H1 (cell line): ENCODE measurements around the gene KCNJ12. TPM values are rescaled to one million over a fixed set of nuclear protein-coding genes. Genes with fewer than 3 reads are reported as not detected.

Source experiments
- CTCF ChIA-PET: fragments of 300-600 bp; sonication (Branson Sonifier 250); formaldehyde crosslinking; loops from one replicate; lab custom pipeline; 2021; ENCODE audit not compliant: partially characterized antibody; lab: Charles Lee
- POLR2A ChIA-PET: fragments of 300-600 bp; sonication (Branson Sonifier 250); formaldehyde crosslinking; loops from one replicate; lab custom pipeline; 2021; ENCODE audit warnings: inconsistent platforms; ENCODE audit not compliant: partially characterized antibody; lab: Charles Lee
- DNase-seq, 2 experiments: peaks; one replicate each; pipeline versions ENCODE4 v3.0.0 to v3.0.0-alpha.2; 2010 to 2022; ENCODE audit warnings: low spot score in 2 of 2, low read depth in 1 of 2, mixed read lengths in 1 of 2
- FAIRE-seq: peaks from 2 replicates; lab custom pipeline; 2011; peaks lifted over from hg19 to GRCh38; lab: Jason Lieb, UNC
- H2AFZ ChIP-seq: 2 replicates; pipeline ENCODE4 v1.8.1; 2012; ENCODE audit warnings: low read length, inconsistent platforms
- H2AK5ac ChIP-seq: 2 replicates; pipeline ENCODE4 v1.6.1; 2013; ENCODE audit warnings: low read depth, low read length
- H2BK120ac ChIP-seq: replicated peaks from 2 replicates; pipeline ENCODE3; 2013; ENCODE audit warnings: low read depth, low read length, inconsistent platforms
- H2BK12ac ChIP-seq: 2 replicates; pipeline ENCODE4 v1.6.1; 2013; ENCODE audit warnings: low read depth, low read length
- H2BK15ac ChIP-seq: 2 replicates; pipeline ENCODE4 v1.6.1; 2013; ENCODE audit warnings: low read length
- H2BK20ac ChIP-seq: 2 replicates; pipeline ENCODE4 v1.6.1; 2013; ENCODE audit warnings: low read length
- H2BK5ac ChIP-seq: 2 replicates; pipeline ENCODE4 v1.6.1; 2013; ENCODE audit warnings: low read depth, low read length
- H3K14ac ChIP-seq: 2 replicates; pipeline ENCODE4 v1.6.1; 2013; ENCODE audit warnings: inconsistent platforms; ENCODE audit not compliant: insufficient read length
- H3K18ac ChIP-seq: 2 replicates; pipeline ENCODE4 v1.6.1; 2013; ENCODE audit warnings: low read length; ENCODE audit errors: extremely low read depth
- H3K23ac ChIP-seq: 2 replicates; pipeline ENCODE4 v1.6.1; 2013; ENCODE audit warnings: inconsistent platforms; ENCODE audit not compliant: insufficient read length
- H3K23me2 ChIP-seq: 2 replicates; pipeline ENCODE4 v1.6.1; 2013; ENCODE audit warnings: low read depth, low read length
- H3K27ac ChIP-seq: 2 replicates; pipeline ENCODE4 v1.6.1; 2011; ENCODE audit warnings: low read depth, low read length, inconsistent platforms
- H3K27me3 ChIP-seq, 4 experiments: replicated peaks in 1 of 4; 1 replicate in 1 of 4; 2 replicates in 3 of 4; pipeline versions ENCODE4 v1.6.1 to v1.8.1; 2011 to 2013; ENCODE audit warnings: low read length in 3 of 4, mild to moderate bottlenecking in 3 of 4, inconsistent platforms in 2 of 4, mixed read lengths in 2 of 4, moderate library complexity in 1 of 4; ENCODE audit not compliant: control insufficient read depth in 3 of 4, insufficient read depth in 3 of 4; ENCODE audit errors: extremely low read depth in 1 of 4
- H3K36me3 ChIP-seq, 4 experiments: 2 replicates each; pipeline versions ENCODE4 v1.6.1 to v1.8.1; 2011 to 2013; ENCODE audit warnings: mild to moderate bottlenecking in 4 of 4, low read length in 3 of 4, moderate library complexity in 2 of 4, control low read depth in 1 of 4, inconsistent platforms in 1 of 4; ENCODE audit not compliant: insufficient read depth in 4 of 4, control insufficient read depth in 2 of 4
- H3K4ac ChIP-seq: replicated peaks from 2 replicates; pipeline ENCODE3; 2013; ENCODE audit warnings: low read length, low read depth, mixed read lengths, inconsistent platforms; ENCODE audit not compliant: insufficient read length
- H3K4me1 ChIP-seq, 4 experiments: replicated peaks in 1 of 4; 1 replicate in 1 of 4; 2 replicates in 3 of 4; pipeline versions ENCODE4 v1.6.1 to v1.8.1; 2011 to 2013; ENCODE audit warnings: low read length in 3 of 4, inconsistent platforms in 2 of 4, mixed read lengths in 1 of 4; ENCODE audit not compliant: insufficient read depth in 4 of 4, control insufficient read depth in 3 of 4
- H3K4me2 ChIP-seq, 2 experiments: 2 replicates each; pipeline versions ENCODE4 v1.6.1 to v1.8.1; 2011 to 2013; ENCODE audit warnings: low read depth in 2 of 2, low read length in 2 of 2, control low read depth in 1 of 2, inconsistent platforms in 1 of 2, mild to moderate bottlenecking in 1 of 2; ENCODE audit not compliant: insufficient read depth in 1 of 2
- H3K4me3 ChIP-seq, 4 experiments: fragments of 200-600, 300-600 bp in 1 of 4; sonication (generic), shearing (Covaris generic), sonication (Bioruptor Twin) in 1 of 4; 2 replicates each; pipeline versions ENCODE4 v1.5.1 to v1.8.1; 2011 to 2016; ENCODE audit warnings: low read length in 4 of 4, low read depth in 3 of 4, control low read depth in 2 of 4, inconsistent platforms in 2 of 4, mild to moderate bottlenecking in 2 of 4, mixed read lengths in 1 of 4, moderate library complexity in 1 of 4; ENCODE audit not compliant: insufficient read depth in 2 of 4; ENCODE audit errors: extremely low read depth in 1 of 4
- H3K56ac ChIP-seq: replicated peaks from 2 replicates; pipeline ENCODE3; 2013; ENCODE audit warnings: low read depth, mild to moderate bottlenecking, mixed read lengths, low read length, inconsistent platforms; ENCODE audit not compliant: insufficient read length
- H3K79me1 ChIP-seq: 2 replicates; pipeline ENCODE4 v1.6.1; 2013; ENCODE audit warnings: low read depth, low read length, control low read depth
- H3K79me2 ChIP-seq, 2 experiments: 2 replicates each; pipeline versions ENCODE4 v1.6.1 to v1.8.1; 2012 to 2013; ENCODE audit warnings: low read length in 2 of 2, mild to moderate bottlenecking in 2 of 2, inconsistent platforms in 1 of 2; ENCODE audit not compliant: insufficient read depth in 2 of 2, control insufficient read depth in 1 of 2
- H3K9ac ChIP-seq, 4 experiments: replicated peaks in 1 of 4; 1 replicate in 1 of 4; 2 replicates in 3 of 4; pipeline versions ENCODE4 v1.6.1 to v1.8.1; 2011 to 2013; ENCODE audit warnings: low read depth in 3 of 4, low read length in 3 of 4, control low read depth in 2 of 4, mild to moderate bottlenecking in 2 of 4, moderate library complexity in 2 of 4, inconsistent platforms in 1 of 4; ENCODE audit errors: extremely low read depth in 1 of 4
- H3K9me3 ChIP-seq, 2 experiments: 2 replicates each; pipeline versions ENCODE4 v1.6.1 to v1.8.1; 2012 to 2013; ENCODE audit warnings: mild to moderate bottlenecking in 2 of 2, moderate library complexity in 2 of 2, control low read depth in 1 of 2, inconsistent platforms in 1 of 2, low read depth in 1 of 2, low read length in 1 of 2, mixed read lengths in 1 of 2; ENCODE audit not compliant: insufficient read depth in 2 of 2
- H4K20me1 ChIP-seq, 2 experiments: replicated peaks in 1 of 2; 2 replicates each; pipeline versions ENCODE3 to v1.8.1; 2011 to 2013; ENCODE audit warnings: inconsistent platforms in 2 of 2, low read length in 2 of 2, mild to moderate bottlenecking in 1 of 2; ENCODE audit not compliant: insufficient read depth in 2 of 2, control insufficient read depth in 1 of 2
- H4K5ac ChIP-seq: 2 replicates; pipeline ENCODE4 v1.6.1; 2013; ENCODE audit warnings: low read length, low read depth, mixed read lengths, inconsistent platforms; ENCODE audit not compliant: insufficient read length
- H4K8ac ChIP-seq: 2 replicates; pipeline ENCODE4 v1.8.0; 2013; ENCODE audit warnings: mild to moderate bottlenecking, moderate library complexity, low read length, inconsistent platforms; ENCODE audit not compliant: insufficient read depth; ENCODE audit errors: extremely low read depth
- H4K91ac ChIP-seq: replicated peaks from 2 replicates; pipeline ENCODE3; 2013; ENCODE audit warnings: low read length, mixed read lengths, inconsistent platforms; ENCODE audit not compliant: insufficient read length
- KDM4A ChIP-seq: IDR thresholded peaks from one replicate; pipeline ENCODE4 v1.7.1; 2012; ENCODE audit warnings: low read depth, mild to moderate bottlenecking, moderate library complexity, low read length, inconsistent platforms; ENCODE audit not compliant: severe bottlenecking
- SP4 ChIP-seq: IDR thresholded peaks from 2 replicates; pipeline ENCODE4 v1.6.1; 2012; ENCODE audit warnings: low read length, inconsistent platforms
- WGBS, 2 experiments: shearing (Covaris generic) in 1 of 2; methylation state at CpG; one replicate each; pipeline versions ENCODE4 v1.1.6 to v1.1.7; 2013 to 2015; ENCODE audit warnings: low lambda C conversion rate in 2 of 2, mixed read lengths in 2 of 2, inconsistent platforms in 1 of 2, low coverage in 1 of 2, missing lambda C conversion rate in 1 of 2; ENCODE audit not compliant: insufficient replicate concordance in 2 of 2, insufficient coverage in 1 of 2, insufficient read length in 1 of 2; ENCODE audit errors: extremely low coverage in 1 of 2, missing lambda C conversion rate in 1 of 2; 5-methylcytosine and 5-hydroxymethylcytosine counted together
- polyA plus RNA-seq, 7 experiments: library from polyadenylated mRNA; depleted of rRNA in 3 of 7; stranded (reverse) in 5 of 7; unstranded in 2 of 7; fragments of >200 nt in 5 of 7; fragments of 200-250 nt in 2 of 7; gene quantifications; 1 replicate in 5 of 7; 2 replicates in 1 of 7; 4 replicates in 1 of 7; pipeline versions ENCODE4 v1.2.1 to v1.2.3, GENCODE V29; 2011 to 2013; ENCODE audit warnings: missing spikeins in 2 of 7, mixed read lengths in 2 of 7
- total RNA-seq: library from RNA; stranded (reverse); fragmentation: NEBNext Ultra II Directional; extraction: Animal tissue kit (Norgen Biotek cat#: 25700); gene quantifications from 2 replicates; pipeline ENCODE4 v1.2.1, GENCODE V29; 2021

KCNJ12 gene
- total and polyA plus RNA-seq, 2 of the 8 experiments (the other 6 are each of a cell fraction or from before 2014, with no cell fraction given): 1.2 to 1.5 TPM

DNA sequence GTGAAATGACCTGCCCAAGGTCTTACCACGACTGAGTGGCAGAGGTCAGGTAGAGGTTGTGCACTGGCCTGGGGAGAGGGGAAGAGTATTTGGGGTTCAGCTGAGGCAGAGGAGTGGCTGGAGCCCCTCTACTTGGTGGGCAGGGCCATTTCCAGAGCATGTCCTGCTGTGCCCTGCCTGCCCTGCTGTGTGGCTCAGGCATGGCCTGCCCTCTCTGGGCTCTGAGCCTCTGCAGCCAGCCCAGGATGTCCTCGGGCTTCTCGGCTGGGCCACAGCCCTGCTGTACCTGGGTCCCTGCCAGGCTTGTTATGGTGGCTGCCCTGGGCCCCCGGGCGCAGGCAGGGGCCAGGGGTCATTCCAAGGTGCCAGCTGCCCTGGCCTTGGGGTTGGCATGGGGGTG, 19.6 kb downstream of the KCNJ12 start:
- H3K79me2 ChIP-seq: no peaks in the 10 kb centered on the region
- no peaks in the 10 kb centered on the region for H4K20me1 ChIP-seq
- 95% methylated on average over 5 of the region's 5 CpGs; no CpG with 5 or more reads in 1 of the 2 experiments for WGBS, 2 experiments
- no peaks in the 10 kb centered on the region for H3K27me3 ChIP-seq
- H3K18ac ChIP-seq: no peak overlapping the region
- no peak overlapping the region for H3K27ac ChIP-seq
- no peaks in the 10 kb centered on the region for H3K23me2 ChIP-seq
- H2BK20ac ChIP-seq: no peak overlapping the region
- peak overlapping the region; percentile 73 for H4K91ac ChIP-seq
- H2BK12ac ChIP-seq: peak overlapping the region; percentile 29; the same call in 1 of the 2 replicates
- CTCF ChIA-PET: no interaction called here
- FAIRE-seq (no peak), DNase-seq (no peak)
- no peak overlapping the region for H2AFZ ChIP-seq
- no peak overlapping the region for H3K14ac ChIP-seq
- H2BK5ac ChIP-seq: peak overlapping the region; percentile 60; the same call in 1 of the 2 replicates
- H3K23ac ChIP-seq: no peak overlapping the region
- H3K9ac ChIP-seq: no peak overlapping the region
- TF ChIP-seq KDM4A (no peak), SP4 (no peak)
- no peak overlapping the region for H3K4ac ChIP-seq
- no peak overlapping the region for H2BK120ac ChIP-seq
- no peak overlapping the region for H3K4me3 ChIP-seq
- H3K9me3 ChIP-seq: no peaks in the 10 kb centered on the region; a peak in 1 of 4 replicates
- H4K5ac ChIP-seq: no peak overlapping the region
- peak overlapping the region; percentile 16 for H3K56ac ChIP-seq
- 0 out of 2 replicates have a peak overlapping the region, but pooled peaks have one; percentile 29 for H2BK15ac ChIP-seq
- H4K8ac ChIP-seq: no peak overlapping the region
- POLR2A ChIA-PET: no interaction called here
- H3K79me1 ChIP-seq: no peaks in the 10 kb centered on the region
- no peak overlapping the region for H2AK5ac ChIP-seq
- H3K36me3 ChIP-seq: no peaks in the 10 kb centered on the region
- H3K4me1 ChIP-seq: 0 out of 7 replicates have a peak, but pooled peaks cover 0 to 2% (median 0%) of the 10 kb centered on the region in 4 experiments
- no peak overlapping the region for H3K4me2 ChIP-seq
